AG04450 (cell line): Measurements from ENCODE around the gene RNF125. TPM values are rescaled to one million over a fixed set of nuclear protein-coding genes. Genes with fewer than 3 reads are reported as not detected.
A peak's percentile ranks its signal among the peaks of the same experiment; 100 is the strongest.
"Not testable (repeated sequence)": the region's sequence is repeated elsewhere in the genome, so short reads cannot be mapped to it uniquely, and the experiment has no call there.

Experiments used
- CTCF ChIA-PET: fragments of 300-600, 350-600 bp; formaldehyde crosslinking; extraction: SDS; loops from one replicate; lab custom pipeline; 2022; ENCODE audit warnings: antibody characterized with exemption, inconsistent platforms; lab: Charles Lee
- POLR2A ChIA-PET: fragments of 350-600 bp; formaldehyde crosslinking; extraction: SDS; loops from one replicate; lab custom pipeline; 2021; ENCODE audit warnings: antibody characterized with exemption, inconsistent platforms; lab: Yijun Ruan, JAX
- DNase-seq: peaks from one replicate; pipeline ENCODE4 v3.0.0-alpha.2; 2011; ENCODE audit warnings: low read depth, low spot score
- H3K27ac ChIP-seq: one replicate; pipeline ENCODE4 v1.5.1; 2012; ENCODE audit warnings: low read depth, low read length, control low read depth
- H3K27me3 ChIP-seq: one replicate; pipeline ENCODE4 v1.6.0; 2012; ENCODE audit warnings: low read length; ENCODE audit not compliant: control insufficient read depth, insufficient read depth
- H3K4me3 ChIP-seq: 2 replicates; pipeline ENCODE4 v1.5.1; 2011; ENCODE audit warnings: mild to moderate bottlenecking, low read depth, low read length, control low read depth
- H3K9me3 ChIP-seq: 2 replicates; pipeline ENCODE4 v1.5.1; 2012; ENCODE audit warnings: low read length; ENCODE audit not compliant: control insufficient read depth, insufficient read depth
- polyA plus RNA-seq: library from polyadenylated mRNA; depleted of rRNA; stranded (reverse); fragments of >200 nt; gene quantifications from 2 replicates; pipeline ENCODE4 v1.2.3, GENCODE V29; 2011
- TF ChIP-seq, protein P1 (sequence below): IDR thresholded peaks from 2 replicates; pipeline ENCODE4 v1.5.1; 2011; ENCODE audit warnings: low read depth, low read length, control low read depth, inconsistent platforms

The RNF125 gene
- polyA plus RNA-seq, 1 experiment: 0.41 TPM

DNA sequence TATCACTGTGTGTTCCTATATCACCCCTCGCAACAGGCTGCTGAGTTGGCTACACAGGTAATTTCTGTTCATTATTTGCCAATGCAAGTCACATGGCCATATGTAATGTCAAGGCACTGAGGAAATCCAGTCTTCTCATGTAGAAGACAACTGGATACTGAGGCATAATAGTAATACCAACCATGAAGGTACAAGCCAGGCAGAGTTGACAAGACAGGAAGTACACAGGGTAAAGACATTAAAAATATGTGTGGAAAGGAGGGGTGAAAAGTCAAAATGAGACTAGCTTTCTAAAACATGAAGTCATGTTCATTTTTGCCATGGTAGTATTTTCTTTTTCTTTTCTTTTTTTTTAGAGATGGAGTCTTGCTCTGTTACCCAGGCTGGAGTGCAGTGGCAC is 55.6 kb downstream of the RNF125 start:
- no peak overlapping the region for H3K27ac ChIP-seq
- TF ChIP-seq, protein P1, sequence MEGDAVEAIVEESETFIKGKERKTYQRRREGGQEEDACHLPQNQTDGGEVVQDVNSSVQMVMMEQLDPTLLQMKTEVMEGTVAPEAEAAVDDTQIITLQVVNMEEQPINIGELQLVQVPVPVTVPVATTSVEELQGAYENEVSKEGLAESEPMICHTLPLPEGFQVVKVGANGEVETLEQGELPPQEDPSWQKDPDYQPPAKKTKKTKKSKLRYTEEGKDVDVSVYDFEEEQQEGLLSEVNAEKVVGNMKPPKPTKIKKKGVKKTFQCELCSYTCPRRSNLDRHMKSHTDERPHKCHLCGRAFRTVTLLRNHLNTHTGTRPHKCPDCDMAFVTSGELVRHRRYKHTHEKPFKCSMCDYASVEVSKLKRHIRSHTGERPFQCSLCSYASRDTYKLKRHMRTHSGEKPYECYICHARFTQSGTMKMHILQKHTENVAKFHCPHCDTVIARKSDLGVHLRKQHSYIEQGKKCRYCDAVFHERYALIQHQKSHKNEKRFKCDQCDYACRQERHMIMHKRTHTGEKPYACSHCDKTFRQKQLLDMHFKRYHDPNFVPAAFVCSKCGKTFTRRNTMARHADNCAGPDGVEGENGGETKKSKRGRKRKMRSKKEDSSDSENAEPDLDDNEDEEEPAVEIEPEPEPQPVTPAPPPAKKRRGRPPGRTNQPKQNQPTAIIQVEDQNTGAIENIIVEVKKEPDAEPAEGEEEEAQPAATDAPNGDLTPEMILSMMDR: no peak
- no peak overlapping the region for H3K4me3 ChIP-seq
- H3K27me3 ChIP-seq: no peaks in the 10 kb centered on the region
- ChIA-PET CTCF (no interaction called here), POLR2A (no interaction called here)
- DNase-seq: no peak
- no peaks in the 10 kb centered on the region for H3K9me3 ChIP-seq

GRCh38 chr18:32078845-32079244 is 60.2 kb downstream of the RNF125 start:
- TF ChIP-seq, protein P1: no peak
- ChIA-PET POLR2A (no interaction called here), CTCF (interaction anchor here (0.7 kb wide), 1 partner anchor 25 kb away, joined by 3 read pairs; no protein-coding TSS in a partner anchor)
- Histone ChIP-seq H3K4me3 (no peak overlapping the region), H3K27me3 (peaks cover 3% of the 10 kb centered on the region), H3K9me3 (peaks cover 4% of the 10 kb centered on the region; the same call in 1 of the 2 replicates), H3K27ac (no peak overlapping the region)
- DNase-seq: no peak

GRCh38 chr18:32081881-32082280 is 63.3 kb downstream of the RNF125 start:
- DNase-seq: no peak
- CTCF ChIA-PET: no interaction called here
- no peak overlapping the region for H3K27ac ChIP-seq
- peaks cover 3% of the 10 kb centered on the region for H3K27me3 ChIP-seq
- no peak overlapping the region for H3K4me3 ChIP-seq
- POLR2A ChIA-PET: no interaction called here
- TF ChIP-seq, protein P1: no peak
- peaks cover 4% of the 10 kb centered on the region; the same call in 1 of the 2 replicates for H3K9me3 ChIP-seq

- DNase-seq: no peak
- H3K27ac ChIP-seq: no peak overlapping the region
- TF ChIP-seq, protein P1: no peak
- ChIA-PET CTCF (interaction anchor here (1.7 kb wide), 1 partner anchor 12 kb away, joined by 5 read pairs; no protein-coding TSS in a partner anchor), POLR2A (no interaction called here)
- peaks cover 4% of the 10 kb centered on the region; the same call in 1 of the 2 replicates for H3K9me3 ChIP-seq
- H3K4me3 ChIP-seq: no peak overlapping the region
- peaks cover 3% of the 10 kb centered on the region for H3K27me3 ChIP-seq
Observed at GRCh38 chr18:32083781-32084180, 65.2 kb downstream of the RNF125 start.

GRCh38 chr18:32086881-32087280 is 68.3 kb downstream of the RNF125 start:
- Histone ChIP-seq H3K27ac (no peak overlapping the region), H3K27me3 (peaks cover 3% of the 10 kb centered on the region), H3K9me3 (no peaks in the 10 kb centered on the region; the same call in 1 of the 2 replicates), H3K4me3 (no peak overlapping the region)
- CTCF ChIA-PET: no interaction called here
- peak; percentile 6 for DNase-seq
- TF ChIP-seq, protein P1: no peak
- POLR2A ChIA-PET: no interaction called here

DNA sequence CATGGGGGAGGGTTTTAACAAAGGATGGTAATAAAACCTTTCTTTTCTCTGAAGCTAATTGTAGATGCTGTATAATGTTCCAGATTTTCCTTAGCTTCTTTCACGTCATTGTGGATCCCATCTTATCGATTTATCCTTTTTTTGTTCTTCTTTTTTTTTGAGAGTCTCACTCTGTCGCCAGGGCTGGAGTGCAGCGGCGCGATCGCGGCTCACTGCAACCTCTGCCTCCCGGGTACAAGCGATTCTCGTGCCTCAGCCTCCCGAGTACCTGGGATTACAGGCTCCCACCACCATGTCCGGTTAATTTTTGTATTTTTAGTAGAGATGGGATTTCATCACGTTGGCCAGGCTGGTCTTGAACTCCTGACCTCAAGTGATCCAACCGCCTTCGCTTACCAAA is 72.2 kb downstream of the RNF125 start:
- H3K4me3 ChIP-seq, DNase-seq, H3K27ac ChIP-seq, H3K9me3 ChIP-seq, POLR2A ChIA-PET, H3K27me3 ChIP-seq: not testable (repeated sequence)
- CTCF ChIA-PET: interaction anchor here (0.8 kb wide), 1 partner anchor 113 kb away, joined by 3 read pairs; no protein-coding TSS in a partner anchor
